HCT116 (cell line): ENCODE measurements around the gene ATP8B4. TPM values are rescaled to one million over a fixed set of nuclear protein-coding genes. Genes with fewer than 3 reads are reported as not detected.

Experiments used
- ATAC-seq: fragments of 200-7000 bp; cut with Tn5 transposase; 2 replicates; pipeline ENCODE4 v1.9.1; 2020; ENCODE audit warnings: mild to moderate bottlenecking, moderate library complexity
- BruUV-seq: library from RNA; stranded (reverse); fragments of 400-500 nt; replicated peaks from 2 replicates; lab custom pipeline; 2021; lab: Mats Ljungman, UMichigan
- CTCF ChIA-PET: fragments of 300-600 bp; sonication (Branson Sonifier 250); formaldehyde crosslinking; loops from one replicate; lab custom pipeline; 2021; ENCODE audit warnings: antibody characterized with exemption; lab: Charles Lee
- POLR2A ChIA-PET: fragments of 300-600, 350-600 bp; sonication (Branson Sonifier 250); formaldehyde crosslinking; loops from one replicate; lab custom pipeline; 2021; ENCODE audit warnings: antibody characterized with exemption; lab: Charles Lee
- RAD21 ChIA-PET, 2 experiments: fragments of 300-600 bp; sonication (Branson Sonifier 250); formaldehyde crosslinking; loops; one replicate each; lab custom pipeline; 2023; ENCODE audit warnings: low total read pairs in 2 of 2; ENCODE audit not compliant: uncharacterized antibody in 2 of 2, unreplicated experiment in 2 of 2, low non-redundant PET in 1 of 2; lab: Charles Lee
- DNase-seq: peaks from one replicate; pipeline ENCODE4 v3.0.0-alpha.2; 2010; ENCODE audit warnings: low read depth, low spot score
- H2AFZ ChIP-seq: fragments of 200-600 bp; shearing (Covaris generic), sonication (generic); 2 replicates; pipeline ENCODE4 v1.6.1; 2017; ENCODE audit warnings: low read depth, mixed run types, mixed read lengths, antibody characterized with exemption, low read length; ENCODE audit not compliant: poor library complexity, severe bottlenecking
- H3K27ac ChIP-seq: 2 replicates; pipeline ENCODE4 v1.5.1; 2012; ENCODE audit warnings: low read depth, low read length
- H3K27me3 ChIP-seq: fragments of 200-600 bp; sonication (generic); 2 replicates; pipeline ENCODE4 v1.6.1; 2016; ENCODE audit warnings: mixed run types, low read length, mixed read lengths; ENCODE audit not compliant: insufficient read depth
- H3K36me3 ChIP-seq, 2 experiments: fragments of 200-500 bp in 1 of 2; fragments of 200-600 bp in 1 of 2; sonication (Bioruptor generic) in 1 of 2; sonication (generic) in 1 of 2; 2 replicates each; pipeline versions ENCODE4 v1.5.1 to v1.6.1; 2014 to 2016; ENCODE audit warnings: low read length in 2 of 2, inconsistent platforms in 1 of 2, mixed read lengths in 1 of 2, mixed run types in 1 of 2; ENCODE audit not compliant: insufficient read depth in 2 of 2, control insufficient read depth in 1 of 2
- H3K4me1 ChIP-seq, 2 experiments: fragments of 200-600 bp in 1 of 2; sonication (generic) in 1 of 2; 2 replicates each; pipeline versions ENCODE4 v1.5.1 to v1.6.1; 2012 to 2017; ENCODE audit warnings: low read length in 2 of 2, inconsistent platforms in 1 of 2, mild to moderate bottlenecking in 1 of 2, mixed read lengths in 1 of 2, mixed run types in 1 of 2, moderate library complexity in 1 of 2; ENCODE audit not compliant: insufficient read depth in 2 of 2, control insufficient read depth in 1 of 2
- H3K4me2 ChIP-seq: fragments of 200-600 bp; sonication (generic); 2 replicates; pipeline ENCODE4 v1.6.1; 2017; ENCODE audit warnings: mixed run types, low read length, mixed read lengths
- H3K4me3 ChIP-seq, 2 experiments: fragments of 200-600 bp in 1 of 2; sonication (generic) in 1 of 2; replicated peaks in 1 of 2; 2 replicates each; pipeline ENCODE4 v1.5.1; 2011 to 2016; ENCODE audit warnings: low read length in 2 of 2, control low read depth in 1 of 2, low read depth in 1 of 2, mild to moderate bottlenecking in 1 of 2, mixed read lengths in 1 of 2, mixed run types in 1 of 2
- H3K79me2 ChIP-seq: fragments of 200-600 bp; sonication (generic); 2 replicates; pipeline ENCODE4 v1.6.1; 2017; ENCODE audit warnings: mild to moderate bottlenecking, mixed run types, low read length, moderate library complexity, mixed read lengths; ENCODE audit not compliant: insufficient read depth
- H3K9ac ChIP-seq: fragments of 200-600 bp; sonication (generic); 2 replicates; pipeline ENCODE4 v1.6.1; 2016; ENCODE audit warnings: low read length, mixed read lengths
- H3K9me2 ChIP-seq: fragments of 200-600 bp; sonication (generic), shearing (Covaris generic); 2 replicates; pipeline ENCODE4 v1.6.1; 2017; ENCODE audit warnings: mixed run types, mild to moderate bottlenecking, moderate library complexity; ENCODE audit not compliant: insufficient read depth
- H3K9me3 ChIP-seq, 2 experiments: fragments of 200-500 bp in 1 of 2; fragments of 200-600 bp in 1 of 2; sonication (Bioruptor generic) in 1 of 2; sonication (generic) in 1 of 2; 2 replicates each; pipeline ENCODE4 v1.6.1; 2014 to 2017; ENCODE audit warnings: low read length in 2 of 2, mixed read lengths in 2 of 2, inconsistent platforms in 1 of 2, low read depth in 1 of 2, mild to moderate bottlenecking in 1 of 2, mixed run types in 1 of 2, moderate library complexity in 1 of 2; ENCODE audit not compliant: control insufficient read depth in 1 of 2, insufficient read depth in 1 of 2
- H4K20me1 ChIP-seq: fragments of 200-600 bp; sonication (generic), shearing (Covaris generic); 2 replicates; pipeline ENCODE4 v1.6.1; 2017; ENCODE audit warnings: mixed run types, mild to moderate bottlenecking, moderate library complexity; ENCODE audit not compliant: insufficient read depth
- CEBPB ChIP-seq: IDR thresholded peaks from 2 replicates; pipeline ENCODE4 v1.6.1; 2012; ENCODE audit warnings: low read depth
- EGR1 ChIP-seq: IDR thresholded peaks from 2 replicates; pipeline ENCODE4 v1.6.1; 2012; ENCODE audit warnings: low read depth
- ELF1 ChIP-seq: IDR thresholded peaks from 2 replicates; pipeline ENCODE4 v1.6.1; 2012; ENCODE audit warnings: low read depth, borderline replicate concordance
- EZH2 ChIP-seq: fragments of 200-600 bp; sonication (generic); IDR thresholded peaks from 2 replicates; pipeline ENCODE4 v1.6.1; 2017; ENCODE audit warnings: antibody characterized with exemption, mixed run types
- FOSL1 ChIP-seq: IDR thresholded peaks from 2 replicates; pipeline ENCODE4 v1.6.1; 2012; ENCODE audit warnings: low read depth
- POLR2A ChIP-seq: IDR thresholded peaks from 2 replicates; pipeline ENCODE4 v1.7.0; 2011; ENCODE audit warnings: borderline replicate concordance; ENCODE audit not compliant: insufficient read depth, insufficient read length; ENCODE audit errors: extremely low read depth
- POLR2AphosphoS5 ChIP-seq: IDR thresholded peaks from 2 replicates; pipeline ENCODE4 v1.6.1; 2011; ENCODE audit warnings: mild to moderate bottlenecking, low read depth, low read length, moderate library complexity
- REST ChIP-seq: IDR thresholded peaks from 2 replicates; pipeline ENCODE4 v1.6.1; 2012; ENCODE audit warnings: low read depth
- SIN3A ChIP-seq: IDR thresholded peaks from 2 replicates; pipeline ENCODE4 v1.6.1; 2012; ENCODE audit warnings: low read depth
- SRF ChIP-seq: IDR thresholded peaks from 2 replicates; pipeline ENCODE4 v1.6.1; 2012; ENCODE audit warnings: low read depth
- TCF7L2 ChIP-seq: IDR thresholded peaks from 2 replicates; pipeline ENCODE4 v1.7.0; 2011; ENCODE audit warnings: borderline replicate concordance, inconsistent platforms; ENCODE audit not compliant: insufficient read depth, insufficient read length; ENCODE audit errors: extremely low read depth
- YY1 ChIP-seq: IDR thresholded peaks from 2 replicates; pipeline ENCODE4 v1.6.1; 2011; ENCODE audit warnings: low read length, low read depth, moderate library complexity, mild to moderate bottlenecking; ENCODE audit not compliant: insufficient replicate concordance; ENCODE audit errors: extremely low read depth
- ZNF274 ChIP-seq: fragments of 200-500 bp; sonication (Bioruptor generic); IDR thresholded peaks from 2 replicates; pipeline ENCODE4 v1.6.1; 2014; ENCODE audit warnings: mild to moderate bottlenecking, low read depth, low read length, inconsistent platforms
- intact Hi-C: fragments of 100-400 bp; cut with micrococcal nuclease; formaldehyde crosslinking; loops from 2 replicates; pipeline ENCODE4 v1.10.0; 2022
- total RNA-seq: library from RNA; stranded (reverse); gene quantifications from one replicate; pipeline ENCODE4 v1.2.1, GENCODE V29; 2021; ENCODE audit not compliant: unreplicated experiment

The ATP8B4 gene
- total RNA-seq, 1 experiment from 2014 or later = 0.25 TPM

DNA sequence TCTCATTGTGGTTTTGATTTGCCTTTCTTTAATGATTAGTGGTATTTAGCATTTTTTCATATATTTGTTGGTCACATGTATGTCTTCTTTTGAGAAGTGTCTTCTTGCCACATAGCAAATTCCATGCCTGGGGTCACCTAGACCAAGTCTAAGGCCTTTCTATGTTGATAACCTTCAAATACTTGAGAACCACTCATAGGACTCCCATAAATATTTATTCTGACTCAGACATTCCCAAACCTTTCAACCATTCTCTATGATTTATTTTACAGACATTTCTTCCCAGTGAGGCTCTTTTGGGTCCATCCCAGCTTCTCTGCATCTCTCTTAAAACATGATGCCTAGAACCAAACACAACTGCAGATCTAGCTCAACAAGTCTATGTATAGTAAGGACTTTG lies 69.2 kb downstream of the ATP8B4 start:
- Histone ChIP-seq H3K9me3 (no peaks in the 10 kb centered on the region), H3K9me2 (no peaks in the 10 kb centered on the region), H3K4me2 (no peak overlapping the region), H3K4me1 (no peaks in the 10 kb centered on the region), H3K9ac (no peak overlapping the region), H3K27ac (no peak overlapping the region), H2AFZ (no peak overlapping the region), H3K79me2 (no peaks in the 10 kb centered on the region), H4K20me1 (no peaks in the 10 kb centered on the region), H3K4me3 (no peak overlapping the region), H3K36me3 (no peaks in the 10 kb centered on the region), H3K27me3 (no peaks in the 10 kb centered on the region)
- intact Hi-C loops = loop anchor here (5.0 to 10.0 kb wide), 3 partner anchors 175 to 1188 kb away; no protein-coding TSS in a partner anchor
- DNase-seq (no peak), ATAC-seq (no peak)
- no peak for TF ChIP-seq ZNF274
- TF ChIP-seq POLR2A = no peak
- no peak for TF ChIP-seq REST
- no peak for TF ChIP-seq TCF7L2
- TF ChIP-seq YY1 = no peak
- TF ChIP-seq EGR1 = no peak
- no peak for TF ChIP-seq SIN3A
- no peak for TF ChIP-seq EZH2
- TF ChIP-seq FOSL1 = no peak
- no peak for TF ChIP-seq POLR2AphosphoS5
- TF ChIP-seq ELF1 = no peak
- TF ChIP-seq SRF = no peak
- no peak for TF ChIP-seq CEBPB
- ChIA-PET POLR2A (no interaction called here), RAD21 (interaction anchor here in 1 of 2 experiments (0.7 kb wide), 1 partner anchor 173 kb away, joined by 3 read pairs; no protein-coding TSS in a partner anchor), CTCF (interaction anchor here (2.1 kb wide), 1 partner anchor 47 kb away, joined by 6 read pairs; no protein-coding TSS in a partner anchor)
- BruUV-seq = no TSS peak
